OCI-LY3 (cell line): ENCODE measurements around the gene C19orf12.

Experiments used
- H2AFZ ChIP-seq: fragments of 200-600, 300-600 bp; shearing (Covaris generic); 2 replicates; pipeline ENCODE4 v1.6.0; 2014; ENCODE audit warnings: antibody characterized with exemption, low read depth, low read length
- H3K27ac ChIP-seq: fragments of 200-600, 300-600 bp; sonication (generic); 2 replicates; pipeline ENCODE4 v1.5.1; 2014; ENCODE audit warnings: mild to moderate bottlenecking, low read length, moderate library complexity, mixed read lengths
- H3K27me3 ChIP-seq: fragments of 200-600, 300-600 bp; sonication (generic); 2 replicates; pipeline ENCODE4 v1.6.1; 2014; ENCODE audit warnings: low read depth, low read length, mixed read lengths
- H3K36me3 ChIP-seq: fragments of 200-600, 300-600 bp; sonication (generic); replicated peaks from 2 replicates; pipeline ENCODE3; 2014; ENCODE audit warnings: low read depth, low read length, mixed read lengths
- H3K4me1 ChIP-seq: fragments of 300-600, 200-600 bp; sonication (generic); 2 replicates; pipeline ENCODE4 v1.6.1; 2014; ENCODE audit warnings: low read length, mixed read lengths
- H3K4me2 ChIP-seq: fragments of 200-600, 300-600 bp; sonication (generic); 2 replicates; pipeline ENCODE4 v1.6.1; 2014; ENCODE audit warnings: low read length, mixed read lengths
- H3K4me3 ChIP-seq: fragments of 300-600, 200-600 bp; sonication (generic); 2 replicates; pipeline ENCODE4 v1.5.1; 2014; ENCODE audit warnings: antibody characterized with exemption, mild to moderate bottlenecking, low read length, moderate library complexity
- H3K79me2 ChIP-seq: fragments of 300-600, 200-600 bp; shearing (Covaris generic); 2 replicates; pipeline ENCODE4 v1.6.1; 2014; ENCODE audit warnings: mild to moderate bottlenecking, low read length, mixed read lengths
- H3K9ac ChIP-seq: fragments of 300-600, 200-600 bp; shearing (Covaris generic); 2 replicates; pipeline ENCODE4 v1.6.0; 2014; ENCODE audit warnings: mild to moderate bottlenecking, low read length, moderate library complexity
- H3K9me3 ChIP-seq: fragments of 200-600, 300-600 bp; shearing (Covaris generic); 2 replicates; pipeline ENCODE4 v1.6.1; 2014; ENCODE audit warnings: low read length, mixed read lengths; ENCODE audit not compliant: insufficient read depth
- H4K20me1 ChIP-seq: fragments of 200-600, 300-600 bp; sonication (generic); 2 replicates; pipeline ENCODE4 v1.6.1; 2016; ENCODE audit warnings: low read length, mixed read lengths; ENCODE audit not compliant: insufficient read depth
- CTCF ChIP-seq: fragments of 200-600, 300-600 bp; sonication (generic); IDR thresholded peaks from 2 replicates; pipeline ENCODE4 v1.5.1; 2014; ENCODE audit warnings: antibody characterized with exemption, low read length, low read depth
- EZH2phosphoT487 ChIP-seq: fragments of 200-600 bp; shearing (Covaris generic); IDR thresholded peaks from 2 replicates; pipeline ENCODE4 v1.6.1; 2018; ENCODE audit warnings: antibody characterized with exemption, mixed run types, low read depth

The C19orf12 gene

GRCh38 chr19:29665215-29665825, 49.7 kb downstream of the C19orf12 start, which contains the start of gene PLEKHF1:
Gene PLEKHF1 (plus strand): TSS chr19:29665461. CDS start chr19:29673840, 8,379 bp downstream.
- Histone ChIP-seq H3K9ac (peak within 1 kb of the TSS; percentile 58), H3K36me3 (no peaks in the 10 kb centered on the region), H3K4me2 (peak within 1 kb of the TSS; percentile 83), H3K4me1 (peaks cover 11% of the 10 kb centered on the region), H4K20me1 (no peaks in the 10 kb centered on the region), H3K9me3 (no peaks in the 10 kb centered on the region), H3K4me3 (peak within 1 kb of the TSS; percentile 84), H2AFZ (peak within 1 kb of the TSS; percentile 77; the same call in 1 of the 2 replicates), H3K27me3 (no peaks in the 10 kb centered on the region; the same call in 1 of the 2 replicates), H3K79me2 (no peaks in the 10 kb centered on the region), H3K27ac (no peak within 1 kb of the TSS)
- no peak for TF ChIP-seq EZH2phosphoT487
- no peak for TF ChIP-seq CTCF

GRCh38 chr19:29664753-29665214, 50.3 kb downstream of the C19orf12 start:
- H3K27ac ChIP-seq, result no peak overlapping the region
- TF ChIP-seq EZH2phosphoT487 (no peak), CTCF (peak; percentile 18; the same call in 1 of the 2 replicates)
- peak overlapping the region; percentile 77; the same call in 1 of the 2 replicates for H2AFZ ChIP-seq

GRCh38 chr19:29663861-29664752, 51.0 kb downstream of the C19orf12 start:
- Histone ChIP-seq H3K4me1 (peaks cover 11% of the 10 kb centered on the region), H2AFZ (peak overlapping the region; percentile 77; the same call in 1 of the 2 replicates), H3K36me3 (no peaks in the 10 kb centered on the region), H3K9me3 (no peaks in the 10 kb centered on the region), H3K4me3 (peak overlapping the region; percentile 84), H3K9ac (peak overlapping the region; percentile 55), H4K20me1 (no peaks in the 10 kb centered on the region), H3K27me3 (peaks cover 5% of the 10 kb centered on the region; the same call in 1 of the 2 replicates), H3K79me2 (no peaks in the 10 kb centered on the region), H3K27ac (no peak overlapping the region), H3K4me2 (peak overlapping the region; percentile 83)
- no peak for TF ChIP-seq CTCF
- no peak for TF ChIP-seq EZH2phosphoT487

More at GRCh38 chr19:29664753-29665214, 50.3 kb downstream of the C19orf12 start:
- H3K9ac ChIP-seq, result peak overlapping the region; percentile 55
- peaks cover 5% of the 10 kb centered on the region; the same call in 1 of the 2 replicates for H3K27me3 ChIP-seq
- H3K4me3 ChIP-seq, result peak overlapping the region; percentile 84
- H3K36me3 ChIP-seq, result no peaks in the 10 kb centered on the region
- H3K9me3 ChIP-seq, result no peaks in the 10 kb centered on the region
- no peaks in the 10 kb centered on the region for H3K79me2 ChIP-seq
- H3K4me2 ChIP-seq, result peak overlapping the region; percentile 83
- H3K4me1 ChIP-seq, result peaks cover 11% of the 10 kb centered on the region
- no peaks in the 10 kb centered on the region for H4K20me1 ChIP-seq
